ENCODE measurements around the gene XAF1. TPM values are rescaled to one million over a fixed set of nuclear protein-coding genes. Genes with fewer than 3 reads are reported as not detected.

The XAF1 gene
- total RNA-seq, 1 donor = 45.8 TPM

GRCh38 chr17:6711681-6712057 lies 44.2 kb upstream of the XAF1 start:
- no peak for TF ChIP-seq CTCF (IDR thresholded peaks at IDR 0.05; ENCODE audit: insufficient read depth, low read depth, low read length)
- H3K4me3 ChIP-seq (ENCODE audit: low read depth, low read length) = no peak overlapping the region
- no peak for DNase-seq (ENCODE audit: low read depth)

GRCh38 chr17:6712058-6712853 lies 43.6 kb upstream of the XAF1 start:
- no peak for TF ChIP-seq CTCF (IDR thresholded peaks at IDR 0.05; ENCODE audit: insufficient read depth, low read depth, low read length)
- H3K4me3 ChIP-seq (ENCODE audit: low read depth, low read length) = no peak overlapping the region
- DNase-seq (ENCODE audit: low read depth) = no peak

GRCh38 chr17:6712854-6713129 lies 43.1 kb upstream of the XAF1 start:
- no peak overlapping the region for H3K4me3 ChIP-seq (ENCODE audit: low read depth, low read length)
- no peak for TF ChIP-seq CTCF (IDR thresholded peaks at IDR 0.05; ENCODE audit: insufficient read depth, low read depth, low read length)
- no peak for DNase-seq (ENCODE audit: low read depth)

- peak; percentile 42 for TF ChIP-seq CTCF (IDR thresholded peaks at IDR 0.05; ENCODE audit: insufficient read depth, low read depth, low read length)
- peak; percentile 21 for DNase-seq (ENCODE audit: low read depth)
- H3K4me3 ChIP-seq (ENCODE audit: low read depth, low read length) = peak within 1 kb of the TSS; percentile 43
Observed at GRCh38 chr17:6713130-6713917, 42.5 kb upstream of the XAF1 start, which contains the start of gene SLC13A5. SLC13A5 (minus strand) TSS chr17:6713369; CDS start chr17:6713333, 36 bp downstream.

GRCh38 chr17:6713918-6714271 lies 42.0 kb upstream of the XAF1 start:
- DNase-seq (ENCODE audit: low read depth) = no peak
- H3K4me3 ChIP-seq (ENCODE audit: low read depth, low read length) = peak overlapping the region; percentile 43
- TF ChIP-seq CTCF (IDR thresholded peaks at IDR 0.05; ENCODE audit: insufficient read depth, low read depth, low read length) = no peak

GRCh38 chr17:6714315-6714874 lies 41.5 kb upstream of the XAF1 start:
- no peak overlapping the region for H3K4me3 ChIP-seq (ENCODE audit: low read depth, low read length)
- TF ChIP-seq CTCF (IDR thresholded peaks at IDR 0.05; ENCODE audit: insufficient read depth, low read depth, low read length) = no peak
- DNase-seq (ENCODE audit: low read depth) = no peak

Measured in fibroblast of villous mesenchyme (primary cell).